ENCODE measurements around the gene DMRTC2.

GRCh38 chr19:41843371-41843770 lies 1.5 kb upstream of the DMRTC2 start:
- TF ChIP-seq CTCF (IDR thresholded peaks at IDR 0.05) (no peak), CREB1 (CRISPR knock-in tag; IDR thresholded peaks at IDR 0.05) (no peak), MAX (CRISPR knock-in tag; IDR thresholded peaks at IDR 0.05) (no peak), ZNF219 (CRISPR knock-in tag; IDR thresholded peaks at IDR 0.05; ENCODE audit: borderline replicate concordance) (no peak), ELF4 (CRISPR knock-in tag; IDR thresholded peaks at IDR 0.05; ENCODE audit: low read depth) (no peak), ZNF232 (CRISPR knock-in tag; IDR thresholded peaks at IDR 0.05) (no peak), STAT6 (CRISPR knock-in tag; conservative IDR thresholded peaks at IDR 0.05; ENCODE audit: low read depth) (no peak), ZNF138 (CRISPR knock-in tag; conservative IDR thresholded peaks at IDR 0.05) (no peak), NFYB (CRISPR knock-in tag; conservative IDR thresholded peaks at IDR 0.05; ENCODE audit: low read depth) (no peak), MLX (CRISPR knock-in tag; IDR thresholded peaks at IDR 0.05) (no peak), ZBTB21 (CRISPR knock-in tag; IDR thresholded peaks at IDR 0.05; ENCODE audit: borderline replicate concordance) (no peak)
- TF ChIP-seq, protein P1, sequence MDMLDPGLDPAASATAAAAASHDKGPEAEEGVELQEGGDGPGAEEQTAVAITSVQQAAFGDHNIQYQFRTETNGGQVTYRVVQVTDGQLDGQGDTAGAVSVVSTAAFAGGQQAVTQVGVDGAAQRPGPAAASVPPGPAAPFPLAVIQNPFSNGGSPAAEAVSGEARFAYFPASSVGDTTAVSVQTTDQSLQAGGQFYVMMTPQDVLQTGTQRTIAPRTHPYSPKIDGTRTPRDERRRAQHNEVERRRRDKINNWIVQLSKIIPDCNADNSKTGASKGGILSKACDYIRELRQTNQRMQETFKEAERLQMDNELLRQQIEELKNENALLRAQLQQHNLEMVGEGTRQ (CRISPR knock-in tag; IDR thresholded peaks at IDR 0.05) = no peak
